HAP-1 (cell line): ENCODE data around the gene SSBP4.
A peak's percentile ranks its signal among the peaks of the same experiment; 100 is the strongest.
"Not testable (repeated sequence)": the region's sequence is repeated elsewhere in the genome, so short reads cannot be mapped to it uniquely, and the experiment has no call there.

Source experiments
- DNase-seq, 2 experiments: peaks; one replicate each; pipeline ENCODE4 v3.0.0-alpha.2; 2016 to 2020; ENCODE audit warnings: low spot score in 2 of 2
- H3K27me3 ChIP-seq: fragments of 250-450 bp; sonication (Bioruptor Pico); 2 replicates; pipeline ENCODE4 v1.5.1; 2020; ENCODE audit warnings: low read depth, mild to moderate bottlenecking, moderate library complexity
- H3K36me3 ChIP-seq: fragments of 250-450 bp; sonication (Bioruptor Pico); replicated peaks from 2 replicates; pipeline ENCODE4 v1.5.1; 2020; ENCODE audit warnings: mild to moderate bottlenecking
- H3K4me1 ChIP-seq: fragments of 250-450 bp; sonication (Bioruptor Pico); 2 replicates; pipeline ENCODE4 v1.5.1; 2020; ENCODE audit warnings: mild to moderate bottlenecking
- H3K4me3 ChIP-seq: fragments of 250-450 bp; sonication (Bioruptor Pico); 2 replicates; pipeline ENCODE4 v1.5.1; 2020; ENCODE audit warnings: mild to moderate bottlenecking, moderate library complexity
- H3K9me3 ChIP-seq: fragments of 250-450 bp; sonication (Bioruptor Pico); 2 replicates; pipeline ENCODE4 v1.5.1; 2020; ENCODE audit warnings: mild to moderate bottlenecking, moderate library complexity
- in situ Hi-C: fragments of 300-500 bp; cut with MboI; formaldehyde crosslinking; loops from 3 replicates; pipeline ENCODE4 v1.14.3; 2020; ENCODE audit warnings: low sequenced_read_pairs, inconsistent platforms, mixed read lengths

The SSBP4 gene

GRCh38 chr19:18402455-18403248, 16.5 kb upstream of the SSBP4 start:
- H3K4me1 ChIP-seq, DNase-seq, in situ Hi-C loops, H3K4me3 ChIP-seq, H3K36me3 ChIP-seq, H3K27me3 ChIP-seq, H3K9me3 ChIP-seq: not testable (repeated sequence)

DNA sequence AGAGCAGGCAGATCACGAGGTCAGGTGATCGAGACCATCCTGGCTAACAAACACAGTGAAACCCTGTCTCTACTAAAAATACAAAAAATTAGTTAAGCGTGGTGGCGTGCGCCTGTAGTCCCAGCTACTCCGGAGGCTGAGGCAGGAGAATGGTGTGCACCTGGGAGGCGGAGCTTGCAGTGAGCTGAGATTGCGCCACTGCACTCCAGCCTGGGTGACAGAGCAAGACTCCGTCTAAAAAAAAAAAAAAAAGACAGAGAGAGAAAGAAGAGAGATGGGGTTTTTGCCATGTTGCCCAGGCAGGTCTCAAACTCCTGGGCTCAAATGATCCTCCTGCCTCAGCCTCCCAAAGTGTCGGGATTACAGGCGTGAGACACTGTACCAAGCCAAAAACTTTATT, 13.4 kb upstream of the SSBP4 start:
- not testable (repeated sequence) for H3K27me3 ChIP-seq, H3K9me3 ChIP-seq, DNase-seq, H3K4me3 ChIP-seq, H3K4me1 ChIP-seq, H3K36me3 ChIP-seq
- in situ Hi-C loops = loop anchor here (5.0 kb wide), 1 partner anchor 53 kb away; no protein-coding TSS in a partner anchor

GRCh38 chr19:18406749-18407148, 12.4 kb upstream of the SSBP4 start:
- Histone ChIP-seq H3K27me3 (no peaks in the 10 kb centered on the region), H3K4me1 (no peaks in the 10 kb centered on the region), H3K9me3 (no peaks in the 10 kb centered on the region), H3K36me3 (no peaks in the 10 kb centered on the region), H3K4me3 (no peak overlapping the region)
- in situ Hi-C loops = loop anchor here (5.0 kb wide), 1 partner anchor 54 kb away; no protein-coding TSS in a partner anchor
- no peak for DNase-seq

- in situ Hi-C loops = loop anchor here (5.0 kb wide), 1 partner anchor 56 kb away; no protein-coding TSS in a partner anchor
- H3K4me3 ChIP-seq = no peak overlapping the region
- peak in 1 of 2 experiments; percentile 75 for DNase-seq
- H3K9me3 ChIP-seq = no peaks in the 10 kb centered on the region
- no peaks in the 10 kb centered on the region for H3K27me3 ChIP-seq
- H3K36me3 ChIP-seq = no peaks in the 10 kb centered on the region
- no peaks in the 10 kb centered on the region for H3K4me1 ChIP-seq
These were observed 11.1 kb upstream of the SSBP4 start for GRCh38 chr19:18408053-18408476.

- DNase-seq = no peak
- no peak overlapping the region for H3K4me3 ChIP-seq
- in situ Hi-C loops = no loop called here
- no peaks in the 10 kb centered on the region for H3K27me3 ChIP-seq
- H3K36me3 ChIP-seq = no peaks in the 10 kb centered on the region
- no peaks in the 10 kb centered on the region for H3K9me3 ChIP-seq
- peaks cover 13% of the 10 kb centered on the region for H3K4me1 ChIP-seq
These were observed 6.5 kb upstream of the SSBP4 start for GRCh38 chr19:18412610-18413239.

DNA sequence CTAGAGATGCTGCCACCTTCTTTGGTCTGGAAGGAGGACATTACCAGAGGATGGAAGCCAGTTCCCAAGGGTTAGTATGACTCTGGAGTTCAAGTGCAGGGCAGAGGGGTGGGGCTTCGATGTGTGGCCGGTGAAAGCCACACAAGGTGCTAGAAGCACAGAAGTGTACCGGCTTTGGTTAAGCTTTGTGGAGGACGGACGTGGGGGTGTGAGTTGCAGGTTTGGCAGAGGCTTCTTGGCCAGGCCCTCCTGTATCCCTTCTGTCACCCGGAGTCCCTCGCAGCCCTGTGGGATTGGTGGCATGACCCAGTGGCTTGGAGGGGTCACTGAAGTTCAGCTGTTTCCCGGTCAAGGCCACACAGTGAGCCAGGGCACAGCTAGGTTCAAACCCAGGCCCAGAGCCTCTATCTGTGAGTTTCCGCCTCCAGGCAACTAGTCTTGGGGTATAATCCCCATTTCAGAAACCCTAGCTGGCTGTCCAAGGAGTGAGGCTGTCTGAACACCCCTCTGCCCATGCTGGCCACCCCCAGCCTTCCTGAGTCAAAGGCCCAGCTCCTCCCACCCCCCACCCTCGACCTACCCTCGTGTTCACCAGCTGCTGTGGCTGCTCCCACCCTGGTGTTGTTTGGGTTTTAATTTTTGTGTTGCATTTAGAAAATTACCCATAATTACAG, 4.6 kb upstream of the SSBP4 start:
- Histone ChIP-seq H3K9me3 (no peaks in the 10 kb centered on the region), H3K27me3 (no peaks in the 10 kb centered on the region), H3K4me1 (peaks cover 21% of the 10 kb centered on the region), H3K36me3 (no peaks in the 10 kb centered on the region), H3K4me3 (no peak overlapping the region)
- in situ Hi-C loops = no loop called here
- no peak for DNase-seq

- no peaks in the 10 kb centered on the region for H3K27me3 ChIP-seq
- no peak overlapping the region for H3K4me3 ChIP-seq
- no peaks in the 10 kb centered on the region for H3K9me3 ChIP-seq
- peaks cover 23% of the 10 kb centered on the region for H3K4me1 ChIP-seq
- in situ Hi-C loops = no loop called here
- H3K36me3 ChIP-seq = no peaks in the 10 kb centered on the region
- DNase-seq = no peak
These were observed 3.9 kb upstream of the SSBP4 start for GRCh38 chr19:18415178-18415867.

GRCh38 chr19:18416778-18417249, 2.4 kb upstream of the SSBP4 start:
- peak; percentile 86 to 96 for DNase-seq
- Histone ChIP-seq H3K4me3 (peak overlapping the region; percentile 32), H3K9me3 (no peaks in the 10 kb centered on the region), H3K4me1 (peaks cover 23% of the 10 kb centered on the region), H3K36me3 (no peaks in the 10 kb centered on the region), H3K27me3 (no peaks in the 10 kb centered on the region)
- in situ Hi-C loops = no loop called here

DNA sequence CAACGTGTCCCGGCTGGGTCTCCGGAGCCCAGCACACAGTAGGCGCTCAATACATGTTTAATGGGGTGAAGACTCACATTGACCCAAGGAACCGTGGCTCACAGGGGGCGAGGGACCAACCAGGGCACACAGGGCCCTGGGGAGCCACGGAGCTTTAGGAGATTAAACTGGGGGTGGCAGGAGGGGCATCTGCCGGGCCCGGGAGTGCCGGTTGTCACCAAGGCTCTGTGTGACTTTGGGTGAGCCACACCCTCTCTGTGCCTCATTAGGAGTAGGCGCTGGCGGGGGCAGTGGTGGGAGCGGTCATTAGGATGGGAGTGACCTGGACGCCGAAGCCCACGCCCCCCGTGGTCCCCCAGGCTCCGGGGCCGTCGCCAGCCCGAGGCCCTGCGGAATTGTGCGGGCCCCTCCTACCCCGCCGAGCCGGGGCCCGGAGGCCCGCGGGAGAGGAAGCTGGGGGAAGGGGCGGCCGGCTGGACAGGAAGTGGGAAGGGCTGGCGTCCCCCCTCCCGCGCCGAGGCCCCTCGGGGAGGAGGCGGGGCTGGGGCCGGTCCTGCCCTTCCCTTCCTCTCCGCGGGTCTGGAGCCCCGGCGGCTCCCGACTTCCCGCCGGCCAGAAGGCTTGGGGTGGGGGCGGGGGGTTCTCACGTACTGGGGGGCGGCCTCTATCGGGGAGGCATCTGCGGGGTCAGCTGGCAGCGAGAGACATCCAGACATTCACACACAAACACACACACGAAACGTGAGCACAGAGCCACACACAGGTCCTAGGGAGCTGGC, 1.8 kb upstream of the SSBP4 start:
- in situ Hi-C loops = no loop called here
- Histone ChIP-seq H3K4me3 (peak overlapping the region; percentile 32), H3K9me3 (no peaks in the 10 kb centered on the region), H3K4me1 (peaks cover 23% of the 10 kb centered on the region), H3K36me3 (no peaks in the 10 kb centered on the region), H3K27me3 (no peaks in the 10 kb centered on the region)
- peak; percentile 82 to 92 for DNase-seq

GRCh38 chr19:18418029-18418482, 1.1 kb upstream of the SSBP4 start:
- peaks cover 23% of the 10 kb centered on the region for H3K4me1 ChIP-seq
- DNase-seq = no peak
- peak overlapping the region; percentile 32 for H3K4me3 ChIP-seq
- no peaks in the 10 kb centered on the region for H3K36me3 ChIP-seq
- no peaks in the 10 kb centered on the region for H3K27me3 ChIP-seq
- in situ Hi-C loops = no loop called here
- H3K9me3 ChIP-seq = no peaks in the 10 kb centered on the region

GRCh38 chr19:18418483-18419194, 559 bp upstream of the SSBP4 start:
- H3K9me3 ChIP-seq = no peaks in the 10 kb centered on the region
- in situ Hi-C loops = no loop called here
- H3K4me3 ChIP-seq = peak overlapping the region; percentile 60
- no peaks in the 10 kb centered on the region for H3K36me3 ChIP-seq
- H3K4me1 ChIP-seq = peaks cover 23% of the 10 kb centered on the region
- peak in 1 of 2 experiments; percentile 25 for DNase-seq
- H3K27me3 ChIP-seq = no peaks in the 10 kb centered on the region

DNA sequence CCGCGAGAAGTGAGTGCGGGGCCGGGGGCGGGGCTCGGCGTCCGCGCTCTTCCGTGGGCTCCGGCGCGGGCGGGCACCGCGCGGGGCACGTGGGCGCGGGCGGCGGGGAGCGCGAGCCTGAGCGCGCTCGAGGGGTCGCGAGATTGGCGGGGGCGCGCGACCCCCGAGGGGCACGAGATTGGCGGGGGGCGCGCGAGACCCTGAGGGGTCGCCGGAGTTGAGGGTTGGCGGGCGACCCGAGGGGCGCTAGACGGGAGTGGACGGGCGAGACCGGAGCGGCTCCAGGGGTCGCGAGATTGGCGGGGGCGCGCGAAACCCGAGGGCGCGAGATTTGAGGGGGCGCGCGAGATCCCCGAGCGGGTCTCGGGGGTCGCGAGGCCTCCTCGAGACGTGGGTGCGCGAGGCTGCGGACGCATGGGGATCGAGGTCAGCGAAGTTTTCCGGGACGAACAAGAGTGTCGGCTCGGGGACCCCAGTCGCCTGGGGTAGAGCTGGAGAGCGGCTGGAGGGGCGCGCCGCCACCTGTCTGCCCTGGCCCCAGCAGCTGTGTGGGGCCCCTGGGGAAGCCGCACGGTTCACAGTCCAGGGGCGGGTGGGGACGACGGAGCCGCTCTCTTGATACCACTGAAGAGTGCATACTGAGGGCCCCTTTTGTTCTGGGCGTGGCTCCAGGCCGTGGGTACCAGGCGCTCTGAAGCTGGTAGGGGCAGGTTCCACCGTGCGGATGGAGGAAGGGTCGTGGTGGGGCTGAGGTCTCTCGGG, 682 bp downstream of the SSBP4 start:
- Histone ChIP-seq H3K4me3 (peak overlapping the region; percentile 60), H3K36me3 (no peaks in the 10 kb centered on the region), H3K4me1 (peaks cover 23% of the 10 kb centered on the region), H3K27me3 (no peaks in the 10 kb centered on the region), H3K9me3 (no peaks in the 10 kb centered on the region)
- peak; percentile 11 to 68 for DNase-seq
- in situ Hi-C loops = no loop called here
